Measurements from ENCODE around the gene SRP68.
"Not testable (repeated sequence)": the region's sequence is repeated elsewhere in the genome, so short reads cannot be mapped to it uniquely, and the experiment has no call there.

The SRP68 gene

DNA sequence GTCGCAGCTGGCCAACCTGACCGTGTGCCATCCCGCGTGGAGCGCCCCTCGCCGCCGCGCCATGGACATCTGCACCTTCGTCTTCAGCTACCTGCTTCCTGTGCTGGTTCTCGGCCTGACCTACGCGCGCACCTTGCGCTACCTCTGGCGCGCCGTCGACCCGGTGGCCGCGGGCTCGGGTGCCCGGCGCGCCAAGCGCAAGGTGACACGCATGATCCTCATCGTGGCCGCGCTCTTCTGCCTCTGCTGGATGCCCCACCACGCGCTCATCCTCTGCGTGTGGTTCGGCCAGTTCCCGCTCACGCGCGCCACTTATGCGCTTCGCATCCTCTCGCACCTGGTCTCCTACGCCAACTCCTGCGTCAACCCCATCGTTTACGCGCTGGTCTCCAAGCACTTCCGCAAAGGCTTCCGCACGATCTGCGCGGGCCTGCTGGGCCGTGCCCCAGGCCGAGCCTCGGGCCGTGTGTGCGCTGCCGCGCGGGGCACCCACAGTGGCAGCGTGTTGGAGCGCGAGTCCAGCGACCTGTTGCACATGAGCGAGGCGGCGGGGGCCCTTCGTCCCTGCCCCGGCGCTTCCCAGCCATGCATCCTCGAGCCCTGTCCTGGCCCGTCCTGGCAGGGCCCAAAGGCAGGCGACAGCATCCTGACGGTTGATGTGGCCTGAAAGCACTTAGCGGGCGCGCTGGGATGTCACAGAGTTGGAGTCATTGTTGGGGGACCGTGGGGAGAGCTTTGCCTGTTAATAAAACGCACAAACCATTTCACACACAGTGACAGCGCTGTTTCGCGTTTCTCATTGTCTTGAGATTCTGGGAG lies 4.7 kb upstream of the SRP68 start:
- DNase-seq (ENCODE audit: low read depth in 3 of 3, low spot score in 1 of 3): no peak

DNA sequence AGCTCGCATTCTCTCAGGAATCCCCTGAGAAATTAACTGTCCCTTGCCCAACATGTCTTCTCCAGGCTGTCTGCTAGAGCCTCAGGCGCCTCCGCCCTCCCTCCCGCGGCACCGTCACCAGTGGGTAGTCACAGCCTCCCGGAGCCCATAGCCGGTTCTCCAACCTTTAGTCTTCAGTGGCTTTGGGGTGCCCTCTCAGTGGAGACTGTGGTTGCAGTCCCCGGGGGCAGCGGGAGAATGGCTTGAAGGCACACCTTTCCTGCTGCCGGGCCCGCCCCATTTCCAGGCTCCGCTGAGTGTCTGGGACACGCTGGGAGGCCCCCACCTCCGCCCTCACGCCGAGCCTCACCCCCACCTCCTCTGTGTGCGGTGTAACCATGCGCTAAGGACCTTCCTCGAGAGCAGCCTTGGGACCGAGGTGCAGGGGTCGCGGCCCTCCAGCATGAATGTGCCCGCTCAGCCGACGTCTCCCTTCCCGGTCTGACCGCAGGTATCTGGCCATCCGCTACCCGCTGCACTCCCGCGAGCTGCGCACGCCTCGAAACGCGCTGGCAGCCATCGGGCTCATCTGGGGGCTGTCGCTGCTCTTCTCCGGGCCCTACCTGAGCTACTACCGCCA lies 3.9 kb upstream of the SRP68 start:
- DNase-seq (ENCODE audit: low read depth in 3 of 3, low spot score in 1 of 3): no peak

DNA sequence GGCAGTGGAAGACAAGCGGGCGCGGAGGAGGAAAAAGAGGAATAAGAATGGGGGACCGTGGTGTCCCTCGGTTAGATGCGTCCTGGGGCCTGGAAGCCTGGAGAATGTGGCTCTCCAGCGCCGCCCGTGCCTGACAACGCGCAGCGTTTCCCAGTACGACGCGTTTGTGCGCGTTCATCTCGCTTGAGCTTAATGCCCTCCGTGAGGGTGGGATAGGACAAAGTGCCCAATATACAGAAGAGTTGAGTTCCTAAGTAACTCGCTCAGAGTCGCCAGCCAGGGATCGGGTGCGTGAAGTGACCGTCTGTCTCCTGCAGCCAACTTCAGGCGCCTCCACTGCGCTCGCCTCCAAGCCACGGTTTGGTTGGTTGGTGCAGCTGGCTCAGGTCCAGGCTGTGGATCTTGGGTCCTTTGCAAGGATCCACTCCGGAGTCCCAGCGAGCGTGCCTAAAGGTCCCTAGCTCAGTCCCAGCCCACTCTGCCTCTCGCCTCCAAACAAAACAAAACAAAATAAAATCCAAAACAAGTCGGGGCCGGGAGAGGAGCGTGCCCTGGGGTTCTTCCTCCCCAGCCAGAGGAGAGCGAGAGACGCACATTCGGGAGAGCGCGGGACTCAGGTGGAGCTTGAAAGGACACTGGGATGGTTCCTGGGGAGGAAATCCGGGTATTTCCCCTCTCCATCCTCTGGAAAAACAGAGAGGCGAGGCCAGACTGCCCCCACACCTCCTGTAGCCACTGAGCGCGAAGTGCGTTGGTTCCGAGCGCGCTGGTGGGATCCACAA lies 3.2 kb upstream of the SRP68 start:
- no peak for DNase-seq (ENCODE audit: low read depth in 3 of 3, low spot score in 1 of 3)

DNA sequence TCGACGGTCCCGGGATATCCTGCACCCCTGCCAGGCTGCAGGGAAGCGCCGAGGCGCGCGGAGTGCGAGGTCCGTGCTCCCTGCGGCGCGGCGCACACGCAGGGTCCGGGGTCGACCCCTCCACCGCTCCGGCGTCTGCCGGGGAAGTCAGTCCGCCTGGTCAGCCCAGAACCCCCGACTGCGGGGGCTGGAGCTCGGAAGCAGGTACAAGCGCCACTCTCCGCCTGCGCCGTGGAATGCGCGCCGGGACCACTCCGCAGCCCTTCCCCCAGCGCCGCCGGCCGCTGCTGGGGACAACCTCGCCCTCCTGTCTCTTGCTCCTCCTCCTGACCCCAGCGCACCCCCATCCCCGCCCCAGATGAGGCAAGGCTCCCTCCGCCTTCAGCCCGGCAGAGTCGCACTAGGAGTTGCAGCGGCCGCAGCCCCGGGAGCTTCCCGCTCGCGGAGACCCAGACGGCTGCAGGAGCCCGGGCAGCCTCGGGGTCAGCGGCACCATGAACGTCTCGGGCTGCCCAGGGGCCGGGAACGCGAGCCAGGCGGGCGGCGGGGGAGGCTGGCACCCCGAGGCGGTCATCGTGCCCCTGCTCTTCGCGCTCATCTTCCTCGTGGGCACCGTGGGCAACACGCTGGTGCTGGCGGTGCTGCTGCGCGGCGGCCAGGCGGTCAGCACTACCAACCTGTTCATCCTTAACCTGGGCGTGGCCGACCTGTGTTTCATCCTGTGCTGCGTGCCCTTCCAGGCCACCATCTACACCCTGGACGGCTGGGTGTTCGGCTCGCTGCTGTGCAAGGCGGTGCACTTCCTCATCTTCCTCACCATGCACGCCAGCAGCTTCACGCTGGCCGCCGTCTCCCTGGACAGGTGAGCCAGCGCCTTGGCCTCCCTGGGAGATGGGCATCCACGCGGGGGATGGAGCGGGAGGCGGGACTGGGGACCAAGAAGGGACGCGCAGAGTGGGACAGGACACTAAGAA lies 2.4 kb upstream of the SRP68 start, which contains the start of gene GALR2:
GALR2 (plus strand) TSS at position 392 of the 974 bp plus-strand sequence; CDS start at position 495, 103 bp downstream.
- DNase-seq (ENCODE audit: low read depth in 3 of 3, low spot score in 1 of 3): no peak

DNA sequence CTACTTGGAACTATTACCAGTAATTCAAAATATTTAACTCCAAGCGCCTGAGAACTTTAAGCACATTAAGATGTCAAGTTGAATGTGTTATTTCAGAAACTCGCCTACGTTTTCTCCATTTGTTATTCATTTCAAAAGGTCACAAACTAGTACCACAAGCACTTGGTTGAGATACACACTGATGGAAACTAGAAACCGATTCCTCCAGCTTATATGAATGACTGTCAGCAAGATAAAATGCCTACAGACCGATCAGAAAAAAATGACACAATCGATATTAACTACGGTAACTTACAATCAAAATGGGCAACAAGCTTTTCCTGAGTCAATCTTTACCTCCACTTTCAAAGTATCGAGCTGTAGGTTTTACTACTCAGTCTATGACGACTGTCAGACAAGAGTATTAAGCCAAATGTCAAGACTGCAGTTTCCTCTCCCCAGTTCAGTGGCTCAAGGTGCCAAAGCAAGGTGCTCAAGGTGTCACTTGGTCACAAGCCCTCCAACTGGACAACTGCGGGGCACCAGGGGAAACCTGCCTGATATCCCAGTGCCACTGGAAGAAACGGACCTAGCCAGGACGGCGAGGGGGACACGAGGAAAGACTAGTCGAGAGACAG lies 678 bp downstream of the SRP68 start:
- no peak for DNase-seq (ENCODE audit: low read depth in 3 of 3, low spot score in 1 of 3)

DNA sequence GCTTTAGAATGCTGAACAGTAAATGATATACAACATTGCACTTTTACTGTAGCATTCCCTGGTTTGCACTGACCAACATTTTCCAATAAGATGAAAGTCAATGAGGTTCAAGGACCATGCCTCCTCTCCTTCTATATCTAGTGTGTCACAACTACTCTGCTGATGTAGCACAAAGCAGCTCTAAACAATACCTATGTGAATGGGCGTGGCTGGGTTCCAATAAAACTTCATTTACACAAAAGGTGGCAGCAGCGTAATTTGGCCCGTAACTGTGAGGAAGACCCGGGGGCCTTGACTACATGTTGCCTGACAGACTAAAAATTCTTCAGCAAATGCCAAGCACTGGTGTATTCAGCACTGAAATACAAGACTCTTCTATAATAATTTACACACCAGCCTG lies 6.5 kb downstream of the SRP68 start:
- no peak for DNase-seq (ENCODE audit: low read depth in 3 of 3, low spot score in 1 of 3)

DNA sequence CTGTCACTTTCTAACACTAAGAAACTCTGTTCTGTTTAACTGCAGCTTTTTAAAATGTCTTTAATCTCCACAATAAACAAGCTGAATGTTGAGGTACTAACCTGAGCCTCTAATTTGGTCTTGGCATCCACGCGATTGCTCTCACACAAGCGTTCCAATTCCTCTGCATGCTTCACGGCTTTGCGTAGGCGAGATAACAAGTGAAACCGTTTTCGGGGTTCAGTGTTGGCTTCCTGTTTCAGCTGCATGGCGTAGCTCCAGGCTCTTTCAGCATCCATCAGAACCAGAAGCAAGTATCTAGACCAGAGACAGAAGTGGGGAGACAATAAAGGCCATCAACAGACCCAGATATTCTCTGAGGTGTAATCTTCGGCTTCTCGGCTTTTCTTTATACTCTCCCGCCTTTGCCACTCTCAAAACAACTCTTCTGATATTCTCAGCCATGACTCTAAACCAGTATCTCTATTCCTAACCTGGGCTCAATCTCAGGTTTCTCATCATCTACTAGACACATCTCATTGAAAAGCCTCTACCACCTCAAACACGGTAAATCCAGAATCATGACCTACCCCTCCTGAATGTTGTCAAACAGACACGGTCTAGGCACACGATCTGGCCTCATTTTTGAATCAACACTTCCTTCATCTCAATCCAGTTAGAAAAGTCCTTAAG lies 8.3 kb downstream of the SRP68 start:
- DNase-seq (ENCODE audit: low read depth in 3 of 3, low spot score in 1 of 3): peak in 1 of 3 donors; percentile 16

DNA sequence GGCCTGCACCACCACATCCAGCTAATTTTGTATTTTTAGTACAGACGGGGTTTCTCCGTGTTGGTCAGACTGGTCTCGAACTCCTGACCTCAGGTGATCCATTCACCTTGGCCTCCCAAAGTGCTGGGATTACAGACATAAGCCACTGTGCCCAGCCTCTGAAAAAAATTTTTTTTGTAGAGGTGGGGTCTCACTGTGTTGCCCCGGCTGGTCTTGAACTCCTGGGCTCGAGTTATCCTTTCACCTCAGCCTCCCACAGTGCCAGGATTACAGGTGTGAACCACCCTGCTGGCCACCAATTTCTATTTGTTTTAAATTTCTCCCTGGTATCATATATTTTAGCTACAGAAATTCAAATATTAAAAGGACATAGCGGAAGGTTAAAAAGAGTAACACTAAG lies 14.1 kb downstream of the SRP68 start:
- DNase-seq (ENCODE audit: low read depth in 3 of 3, low spot score in 1 of 3): not testable (repeated sequence)

DNA sequence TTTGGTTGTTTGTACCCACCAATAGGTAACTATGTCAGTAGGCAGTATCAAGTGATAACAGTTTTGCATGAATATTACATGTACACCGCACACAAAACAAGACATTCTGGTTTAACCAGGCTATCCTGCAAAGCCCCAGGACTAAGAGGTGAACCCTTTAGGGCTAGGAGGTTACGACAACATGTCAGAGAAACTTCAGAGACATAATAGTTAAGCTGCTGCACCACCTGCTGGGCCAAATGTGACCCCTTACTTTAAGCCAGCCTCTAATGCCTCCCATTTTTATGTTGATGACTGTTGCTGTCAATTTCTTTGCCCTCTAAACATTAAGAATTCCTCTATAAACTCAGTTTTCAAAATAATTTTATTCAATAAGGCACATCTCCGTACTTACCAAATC lies 15.4 kb downstream of the SRP68 start:
- DNase-seq (ENCODE audit: low read depth in 3 of 3, low spot score in 1 of 3): no peak

DNA sequence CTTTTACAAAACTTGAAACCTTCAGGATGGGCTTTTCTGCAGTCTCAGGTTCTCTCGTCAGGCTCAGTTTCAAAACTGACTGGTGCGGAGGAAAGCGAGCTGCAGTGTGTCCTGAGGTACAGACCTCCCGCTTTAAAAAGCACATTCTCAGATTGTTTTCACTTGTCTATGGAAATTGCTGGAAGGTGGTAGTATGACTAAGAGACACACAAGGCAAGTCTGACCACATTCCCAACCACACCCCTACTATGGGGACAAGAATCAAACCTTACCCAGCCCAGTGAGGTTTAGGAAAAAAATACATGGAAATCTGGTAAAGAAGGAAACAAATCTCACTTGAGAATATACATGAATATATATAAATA lies 18.2 kb downstream of the SRP68 start:
- no peak for DNase-seq (ENCODE audit: low read depth in 3 of 3, low spot score in 1 of 3)

DNA sequence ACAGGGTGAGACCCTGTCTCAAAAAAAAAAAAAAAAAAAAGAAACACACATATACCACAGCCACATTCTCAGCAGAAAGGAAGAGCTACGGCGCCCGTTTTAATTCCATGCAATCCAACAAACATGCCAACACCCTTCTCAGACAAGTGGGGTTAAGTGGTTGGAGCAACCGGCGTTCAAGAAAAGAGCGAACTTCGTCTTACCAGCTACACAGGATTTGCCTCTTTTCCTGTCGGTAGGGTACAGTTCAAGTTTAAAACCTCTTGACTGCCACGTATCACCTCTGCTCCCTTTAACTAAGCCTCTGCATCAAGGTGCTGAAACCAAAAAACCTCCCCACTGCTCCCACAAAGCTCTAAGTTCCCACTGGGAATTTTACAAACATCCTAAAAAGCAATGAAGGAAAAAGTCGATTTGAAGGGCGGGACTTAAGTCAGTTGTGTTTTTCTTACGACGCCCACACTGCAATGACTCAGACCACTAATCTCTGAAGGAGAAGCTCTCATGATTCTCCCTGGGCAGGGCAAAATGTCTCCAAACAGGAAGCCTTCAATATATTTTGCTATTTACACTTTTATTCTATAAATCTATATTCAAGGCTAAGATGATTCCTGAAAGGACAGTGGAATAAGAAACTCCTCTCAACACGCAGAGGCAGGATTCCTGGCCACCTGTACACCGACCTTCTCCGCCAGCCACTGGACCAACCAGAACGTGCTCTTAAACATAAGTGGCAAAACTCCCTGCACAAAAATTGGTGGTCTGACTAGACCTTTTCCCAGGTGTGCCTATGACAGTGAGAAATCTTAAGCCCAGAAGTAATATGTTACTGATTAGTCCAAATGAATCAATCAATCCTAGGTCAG lies 18.8 kb downstream of the SRP68 start:
- DNase-seq (ENCODE audit: low read depth in 3 of 3, low spot score in 1 of 3): no peak

DNA sequence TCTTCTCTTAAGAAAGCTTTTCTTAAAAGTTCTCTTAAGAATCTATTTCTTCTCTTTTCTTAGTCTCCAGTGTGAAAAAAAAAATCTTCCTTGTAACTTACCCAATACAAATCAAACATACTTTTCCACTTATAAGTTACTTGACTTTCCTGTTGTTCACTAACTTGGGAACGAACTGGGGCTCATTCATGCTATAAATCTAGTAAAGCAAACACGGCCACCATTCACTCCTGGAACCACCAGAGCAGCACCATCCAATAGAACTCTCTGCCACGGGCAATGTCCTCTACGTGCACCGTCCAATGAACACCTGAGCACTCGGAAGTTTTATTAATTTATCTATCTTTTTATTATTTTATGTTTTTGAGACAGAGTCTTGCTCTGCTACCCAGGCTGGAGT lies 20.8 kb downstream of the SRP68 start:
- DNase-seq (ENCODE audit: low read depth in 3 of 3, low spot score in 1 of 3): no peak

DNA sequence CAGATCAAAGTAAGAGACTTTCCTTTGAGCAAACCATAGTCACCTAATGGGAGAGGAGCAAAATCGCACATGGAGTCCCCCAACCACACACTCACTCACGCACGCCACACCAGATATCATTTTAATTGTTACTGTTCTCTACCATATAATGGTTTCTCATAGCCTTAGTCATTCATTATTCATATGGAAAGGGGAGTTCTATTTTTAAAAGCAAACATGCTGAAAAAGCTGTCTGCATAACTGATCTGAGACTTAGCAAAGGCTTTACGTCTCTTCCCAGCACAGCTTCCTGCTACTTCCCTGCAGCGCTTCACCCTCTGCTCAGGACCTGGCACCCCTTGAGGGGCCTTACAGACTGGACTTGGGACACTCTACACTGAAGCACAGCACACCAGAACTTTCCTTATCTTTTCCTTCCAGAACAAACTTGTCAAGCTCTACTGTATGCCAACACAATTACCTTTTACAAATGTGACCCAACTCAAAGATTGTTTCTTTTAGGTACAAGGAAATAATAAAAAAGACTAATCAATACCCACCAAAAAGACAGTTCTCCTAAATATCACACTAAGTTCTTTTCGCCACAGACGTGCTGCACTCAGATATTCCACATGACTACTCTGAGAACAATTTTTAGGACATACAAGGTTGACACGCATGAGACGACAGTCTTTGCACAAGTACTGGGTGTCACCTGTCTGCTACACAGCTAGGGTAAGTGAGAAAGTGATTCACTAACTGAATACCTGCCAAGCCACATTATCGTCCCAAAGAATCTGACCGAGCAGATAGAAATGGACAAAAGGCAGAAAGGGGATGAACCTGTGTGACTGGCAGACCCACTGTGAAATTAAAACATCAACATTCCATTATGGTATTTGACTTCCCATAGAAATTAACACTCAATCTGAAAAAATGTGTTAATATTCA lies 21.5 kb downstream of the SRP68 start:
- DNase-seq (ENCODE audit: low read depth in 3 of 3, low spot score in 1 of 3): no peak

DNA sequence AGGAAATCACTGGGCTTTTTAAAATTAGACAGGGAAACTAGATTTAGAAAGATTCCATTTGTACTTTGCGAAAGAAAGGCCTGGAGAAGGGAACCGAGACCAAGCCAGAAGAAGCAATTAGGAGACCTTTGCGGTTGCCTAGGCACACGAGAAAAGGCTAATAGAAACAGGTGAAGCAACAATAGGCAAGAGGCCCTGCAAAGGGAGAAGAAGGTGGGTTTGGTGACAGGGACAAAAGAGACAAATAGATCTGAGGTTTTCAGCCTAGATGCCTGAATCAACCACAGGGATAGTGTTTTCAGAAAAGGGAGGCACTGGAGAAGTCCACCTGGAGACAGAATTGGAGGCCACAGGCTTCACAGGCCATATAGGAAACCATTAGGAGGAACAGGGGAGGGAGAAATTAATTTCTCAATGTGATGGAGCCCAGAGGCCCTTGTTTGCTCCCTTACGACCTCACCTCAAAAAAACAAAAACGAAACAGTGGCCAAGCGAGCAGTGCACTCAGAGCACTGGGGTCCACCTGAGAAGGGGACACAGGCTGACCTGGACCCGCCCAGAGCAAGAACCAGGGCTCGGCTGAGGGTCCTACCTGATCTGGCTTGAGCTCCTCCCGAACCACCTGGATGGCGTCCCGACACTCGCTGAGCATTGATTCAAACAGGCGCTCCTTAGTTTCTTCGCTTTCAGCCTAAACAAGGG lies 22.3 kb downstream of the SRP68 start:
- DNase-seq (ENCODE audit: low read depth in 3 of 3, low spot score in 1 of 3): no peak

DNA sequence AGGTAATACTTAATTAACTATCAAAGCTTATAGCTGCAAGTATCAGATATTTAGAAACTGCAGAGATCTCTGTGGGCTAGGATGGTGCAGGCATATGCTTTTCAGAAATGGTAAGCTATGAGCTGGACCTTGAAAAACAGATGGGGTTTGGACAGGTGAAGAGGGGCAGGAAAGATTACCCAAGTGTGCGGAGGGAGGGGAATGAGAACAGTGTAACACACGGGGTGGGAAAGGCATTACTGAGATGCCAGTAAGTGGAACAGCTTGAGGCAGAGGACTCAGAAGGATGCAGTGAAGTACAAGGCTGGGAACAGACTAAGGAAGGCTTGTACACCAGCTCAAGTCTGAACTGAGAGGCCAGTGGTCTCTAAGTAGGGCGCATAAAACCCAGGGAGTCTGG lies 23.1 kb downstream of the SRP68 start:
- DNase-seq (ENCODE audit: low read depth in 3 of 3, low spot score in 1 of 3): no peak

DNA sequence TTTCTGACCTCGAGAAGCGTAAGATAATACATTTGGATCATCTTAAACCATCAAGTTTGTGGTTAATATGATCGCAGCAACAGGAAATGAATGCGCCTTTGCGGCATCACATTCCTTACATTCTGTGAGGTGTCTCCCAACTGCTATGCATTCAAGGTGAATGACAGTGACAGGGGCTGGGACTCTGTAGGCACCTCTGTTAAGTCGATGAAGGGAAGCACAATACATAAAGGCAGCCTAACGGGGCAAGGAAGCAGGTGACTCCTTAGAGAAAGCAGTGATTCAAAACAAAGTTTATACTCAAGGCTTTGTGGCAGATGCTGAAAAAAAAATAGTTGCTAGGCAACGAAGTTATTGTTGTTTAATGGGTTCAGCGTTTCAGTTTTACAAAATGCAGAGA lies 23.6 kb downstream of the SRP68 start:
- no peak for DNase-seq (ENCODE audit: low read depth in 3 of 3, low spot score in 1 of 3)

DNA sequence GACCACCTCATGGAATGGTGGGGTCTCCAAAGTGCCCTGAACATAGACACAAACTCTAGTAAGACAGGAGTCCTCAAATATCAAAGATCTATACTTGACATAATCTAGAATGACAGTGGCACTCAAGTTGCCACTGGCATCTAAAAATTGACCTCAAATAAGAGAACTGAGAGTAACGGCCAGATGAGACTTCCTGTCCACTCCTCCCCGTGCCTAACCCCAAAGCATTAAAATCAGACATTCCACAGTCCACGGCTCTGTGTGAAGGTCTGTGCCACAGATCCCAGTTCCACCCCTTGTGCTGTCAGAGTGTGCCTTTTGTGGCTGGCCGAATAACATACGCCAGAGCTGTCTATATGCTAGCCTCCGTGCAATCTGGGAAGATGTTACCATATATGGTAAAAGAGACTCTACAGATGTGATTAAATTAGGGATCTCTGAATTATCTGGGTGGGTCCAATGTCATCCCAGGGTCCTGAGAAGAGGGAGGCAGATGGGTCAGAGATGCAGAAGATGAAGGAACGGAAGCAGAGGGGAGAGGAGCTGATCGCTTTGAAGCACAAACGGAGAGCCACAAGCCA lies 24.2 kb downstream of the SRP68 start:
- no peak for DNase-seq (ENCODE audit: low read depth in 3 of 3, low spot score in 1 of 3)

All from stimulated activated CD4-positive, alpha-beta T cell treated with anti-CD3 and anti-CD28 coated beads, TNF-alpha, amount 100 ng/mL, for 1 hour (primary cell).